GM13977 (cell line): Measurements from ENCODE around the gene SIN3B.

ENCODE experiments used
- DNase-seq: peaks from one replicate; pipeline ENCODE4 v3.0.0; 2012; ENCODE audit warnings: low spot score
- CTCF ChIP-seq: IDR thresholded peaks from 2 replicates; pipeline ENCODE4 v1.5.1; 2012; ENCODE audit warnings: mild to moderate bottlenecking, control low read depth; ENCODE audit not compliant: insufficient read depth; ENCODE audit errors: extremely low read depth, missing control alignments
- in situ Hi-C: fragments of 300-500 bp; cut with MboI; formaldehyde crosslinking; loops from one replicate; pipeline ENCODE4 v1.12.0; 2022; ENCODE audit warnings: low sequenced_read_pairs, low pct_unique_long_range_greater_than_20kb, mixed read lengths, inconsistent platforms; ENCODE audit not compliant: unreplicated experiment

The SIN3B gene

DNA sequence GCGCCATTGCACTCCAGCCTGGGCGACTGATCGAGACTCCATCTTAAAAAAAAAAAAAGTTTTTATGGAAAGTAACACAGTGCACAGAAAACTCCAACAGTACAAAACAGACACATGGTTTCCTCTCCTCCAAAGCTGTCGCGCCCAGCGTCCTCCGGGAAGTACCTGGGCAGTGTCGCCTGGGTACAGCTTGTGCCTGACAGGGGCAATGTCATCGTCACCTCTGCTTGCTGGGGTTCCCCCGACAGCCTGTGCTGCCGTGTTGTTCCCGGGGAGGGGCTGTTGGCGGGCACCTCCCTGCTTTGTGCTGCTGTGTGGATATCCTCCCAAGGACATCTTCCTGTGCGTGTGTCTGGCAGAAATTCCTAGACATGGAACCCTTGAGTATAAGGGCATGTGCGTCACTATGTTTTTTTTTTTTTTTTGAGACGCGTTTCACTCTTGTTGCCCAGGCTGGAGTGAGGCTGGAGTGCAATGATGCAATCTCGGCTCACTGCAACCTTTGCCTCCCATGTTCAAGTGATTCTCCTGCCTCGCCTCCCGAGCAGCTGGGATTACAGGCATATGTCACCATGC, 57.2 kb downstream of the SIN3B start:
- DNase-seq, result no peak
- TF ChIP-seq CTCF, result no peak
- in situ Hi-C loops, result no loop called here

- in situ Hi-C loops, result no loop called here
- no peak for TF ChIP-seq CTCF
- DNase-seq, result no peak
Observed at GRCh38 chr19:16887353-16888265, 58.4 kb downstream of the SIN3B start.

- in situ Hi-C loops, result no loop called here
- peak; percentile 76 for DNase-seq
- no peak for TF ChIP-seq CTCF
Observed at GRCh38 chr19:16888629-16889365, 59.6 kb downstream of the SIN3B start, which contains the start of gene F2RL3. Gene F2RL3, plus strand, starts transcription at chr19:16888999. Its CDS starts 191 bp downstream, at chr19:16889190.

DNA sequence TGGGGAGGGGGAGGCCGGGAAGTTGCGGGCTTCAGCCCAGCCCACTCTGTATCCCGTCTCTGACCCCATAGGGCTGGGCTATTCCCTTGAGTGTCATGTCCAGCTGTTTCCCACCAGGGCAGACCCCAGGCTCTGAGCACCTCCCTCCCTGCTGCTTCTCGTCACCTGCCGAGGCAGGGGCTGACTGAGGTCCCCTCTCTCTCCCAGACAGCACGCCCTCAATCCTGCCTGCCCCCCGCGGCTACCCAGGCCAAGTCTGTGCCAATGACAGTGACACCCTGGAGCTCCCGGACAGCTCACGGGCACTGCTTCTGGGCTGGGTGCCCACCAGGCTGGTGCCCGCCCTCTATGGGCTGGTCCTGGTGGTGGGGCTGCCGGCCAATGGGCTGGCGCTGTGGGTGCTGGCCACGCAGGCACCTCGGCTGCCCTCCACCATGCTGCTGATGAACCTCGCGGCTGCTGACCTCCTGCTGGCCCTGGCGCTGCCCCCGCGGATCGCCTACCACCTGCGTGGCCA, 60.2 kb downstream of the SIN3B start:
- in situ Hi-C loops, result no loop called here
- no peak for TF ChIP-seq CTCF
- no peak for DNase-seq

DNA sequence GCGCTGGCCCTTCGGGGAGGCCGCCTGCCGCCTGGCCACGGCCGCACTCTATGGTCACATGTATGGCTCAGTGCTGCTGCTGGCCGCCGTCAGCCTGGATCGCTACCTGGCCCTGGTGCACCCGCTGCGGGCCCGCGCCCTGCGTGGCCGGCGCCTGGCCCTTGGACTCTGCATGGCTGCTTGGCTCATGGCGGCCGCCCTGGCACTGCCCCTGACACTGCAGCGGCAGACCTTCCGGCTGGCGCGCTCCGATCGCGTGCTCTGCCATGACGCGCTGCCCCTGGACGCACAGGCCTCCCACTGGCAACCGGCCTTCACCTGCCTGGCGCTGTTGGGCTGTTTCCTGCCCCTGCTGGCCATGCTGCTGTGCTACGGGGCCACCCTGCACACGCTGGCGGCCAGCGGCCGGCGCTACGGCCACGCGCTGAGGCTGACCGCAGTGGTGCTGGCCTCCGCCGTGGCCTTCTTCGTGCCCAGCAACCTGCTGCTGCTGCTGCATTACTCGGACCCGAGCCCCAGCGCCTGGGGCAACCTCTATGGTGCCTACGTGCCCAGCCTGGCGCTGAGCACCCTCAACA, 60.8 kb downstream of the SIN3B start:
- DNase-seq, result no peak
- in situ Hi-C loops, result no loop called here

More for the DNA sequence above, 60.8 kb downstream of the SIN3B start:
- no peak for TF ChIP-seq CTCF
